GM21360 (cell line): ENCODE results near the gene SNX10.

Experiments
- ATAC-seq: cut with Tn5 transposase; IDR thresholded peaks from one replicate; pipeline ENCODE4 v1.9.1; 2021; ENCODE audit warnings: mild to moderate bottlenecking, moderate library complexity; ENCODE audit not compliant: unreplicated experiment

SNX10 gene

DNA sequence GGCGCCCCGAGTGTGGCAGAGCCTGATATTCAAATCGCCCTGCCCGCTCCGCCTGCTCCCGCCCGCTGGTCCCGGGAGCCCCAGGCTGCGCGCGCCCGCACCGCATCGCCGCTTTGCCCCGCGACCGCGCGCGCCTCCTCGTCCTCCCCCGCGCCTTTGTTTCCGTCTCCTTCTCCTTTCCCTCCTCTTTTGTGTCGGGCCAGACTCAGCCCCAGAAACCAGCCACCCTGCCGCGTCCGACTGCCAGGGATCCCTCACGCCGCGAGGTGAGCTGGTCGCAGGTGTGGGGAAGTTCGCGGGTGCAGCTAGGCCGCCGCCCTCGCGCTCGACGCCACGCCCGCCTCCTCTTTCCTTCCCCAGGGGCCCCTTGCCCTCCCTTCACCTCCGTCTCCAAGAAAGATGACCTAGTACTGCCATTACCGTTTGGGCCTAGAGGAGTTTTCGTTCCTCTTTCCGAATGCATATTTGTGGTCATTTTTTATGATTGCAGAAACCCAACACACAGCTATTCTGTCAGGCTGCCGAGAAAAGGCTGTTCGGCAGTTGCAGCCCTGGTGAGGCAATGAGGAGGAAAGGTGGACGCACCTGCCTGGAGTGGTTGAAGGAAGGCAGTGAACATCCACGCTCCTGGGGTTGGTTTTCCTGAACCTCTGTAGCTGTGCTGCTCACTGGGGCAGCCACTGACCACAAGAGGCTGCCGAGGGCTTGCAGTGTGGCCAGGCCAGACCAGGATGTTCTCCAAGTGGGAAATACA lies 107.3 kb downstream of the SNX10 start:
- ATAC-seq = peak; percentile 69

DNA sequence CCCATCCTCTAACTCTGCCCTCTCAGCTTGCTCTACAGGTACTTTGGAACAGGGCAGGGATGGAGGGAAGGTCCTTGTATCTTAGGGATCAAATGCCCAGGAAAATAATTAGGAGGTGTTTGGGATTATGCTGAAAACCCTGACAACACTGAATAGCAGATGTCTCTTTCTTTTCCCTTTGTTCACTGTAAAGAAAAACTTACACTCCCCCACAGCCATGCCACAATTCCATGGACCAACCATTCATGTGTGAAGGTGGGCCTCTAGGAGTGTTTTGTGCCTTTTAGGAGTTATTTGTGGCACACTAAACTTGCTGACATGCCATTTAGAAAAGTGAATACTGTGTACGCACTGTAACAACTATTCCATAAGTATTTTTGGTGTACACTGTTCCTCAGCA lies 108.1 kb downstream of the SNX10 start:
- no peak for ATAC-seq

- no peak for ATAC-seq
These were observed 112.0 kb downstream of the SNX10 start for GRCh38 chr7:26403640-26404039.

GRCh38 chr7:26404189-26404996 lies 112.7 kb downstream of the SNX10 start:
- ATAC-seq = no peak

DNA sequence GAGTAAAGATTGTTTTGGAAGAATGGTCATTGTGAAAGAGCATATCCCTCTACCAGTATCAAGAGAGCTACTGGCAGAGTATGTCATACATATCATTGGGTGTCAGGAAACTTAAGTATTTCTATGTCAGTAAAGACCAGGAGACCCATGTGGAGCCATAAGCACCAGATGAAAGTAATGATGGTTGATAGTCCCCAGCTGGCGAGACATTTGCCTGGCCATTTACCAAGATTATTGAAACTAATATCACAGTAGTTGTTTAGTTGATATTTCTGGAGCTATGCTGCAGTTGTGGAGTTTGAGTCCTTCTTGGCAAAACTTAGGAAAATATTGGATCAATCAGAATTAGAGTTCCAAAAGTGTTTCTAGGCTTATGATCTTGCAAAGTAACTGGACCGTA lies 114.8 kb downstream of the SNX10 start:
- no peak for ATAC-seq

- ATAC-seq = no peak
These were observed 118.2 kb downstream of the SNX10 start for GRCh38 chr7:26409661-26410547.

GRCh38 chr7:26413007-26413691 lies 121.5 kb downstream of the SNX10 start:
- ATAC-seq = no peak

GRCh38 chr7:26416004-26416403 lies 124.3 kb downstream of the SNX10 start:
- ATAC-seq = no peak

DNA sequence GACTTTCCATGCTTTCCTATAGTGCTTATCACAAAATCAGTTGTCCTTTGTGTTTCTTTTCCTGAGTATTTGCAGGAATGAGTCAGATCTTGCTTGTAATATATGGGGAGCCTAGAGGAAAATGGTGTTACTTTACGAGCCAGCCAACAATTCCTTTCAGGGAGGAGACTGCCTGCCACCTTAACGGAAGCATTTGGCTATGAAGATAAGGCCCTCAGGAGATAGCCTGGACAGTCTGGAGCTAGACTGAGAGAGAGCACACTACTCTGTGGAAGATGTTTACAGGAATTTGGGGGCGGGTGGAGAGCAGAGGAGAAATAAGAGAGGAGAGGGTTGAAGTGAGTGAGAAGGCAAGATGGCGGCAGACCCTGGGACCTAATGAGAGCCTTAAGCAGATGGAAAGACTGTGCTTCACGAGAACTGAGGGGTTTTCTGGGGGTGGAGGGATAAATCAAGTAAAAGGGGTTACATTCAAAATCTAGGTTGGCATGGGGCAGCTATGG lies 126.3 kb downstream of the SNX10 start:
- no peak for ATAC-seq

DNA sequence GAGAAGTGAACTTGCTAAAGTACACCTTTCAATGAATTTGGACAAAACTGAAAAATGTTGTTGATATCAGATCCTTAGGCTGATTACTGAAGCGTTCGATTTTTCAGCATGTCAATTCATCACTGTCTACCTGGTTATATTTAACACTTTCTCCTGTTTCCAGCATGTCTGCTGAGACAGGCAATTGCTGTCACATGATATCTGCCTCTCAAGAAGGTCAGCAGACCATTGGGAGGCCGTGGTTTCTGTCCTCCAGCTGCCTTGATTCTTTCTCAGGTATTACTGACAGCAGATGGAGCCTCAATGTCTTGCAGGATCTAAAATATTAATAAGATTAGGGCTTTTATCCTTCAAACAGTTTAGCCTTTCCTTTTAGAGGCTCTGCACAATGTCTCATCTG lies 127.5 kb downstream of the SNX10 start:
- ATAC-seq = no peak

DNA sequence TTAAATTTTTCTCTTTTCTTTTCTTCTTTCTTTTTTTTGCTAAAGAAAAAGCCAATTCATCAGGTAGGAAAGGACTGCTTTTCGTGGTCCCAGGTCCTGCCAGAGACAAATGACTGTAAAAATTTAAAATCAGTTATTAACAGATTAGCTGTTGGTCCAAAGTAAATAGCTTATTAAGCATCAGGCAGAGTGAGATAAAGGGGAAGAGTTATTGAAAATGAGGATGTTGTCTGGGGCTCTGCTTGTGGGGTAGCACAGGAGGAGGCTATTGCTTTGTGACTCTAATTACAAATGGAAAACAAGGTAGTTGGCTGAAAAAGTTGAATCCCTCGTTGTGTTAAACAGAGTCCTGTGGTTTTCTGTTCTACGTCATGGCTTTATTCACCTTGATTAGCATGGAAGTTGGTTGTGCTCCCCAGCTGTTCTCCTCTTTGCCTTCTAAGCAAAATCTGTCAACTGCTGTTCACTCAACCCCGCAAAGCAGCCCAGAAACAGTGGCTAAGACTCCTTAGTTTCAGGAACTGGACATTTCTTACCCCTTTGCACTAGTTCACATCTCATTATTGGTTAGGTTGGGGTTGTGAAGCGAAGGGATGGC lies 128.9 kb downstream of the SNX10 start:
- no peak for ATAC-seq

GRCh38 chr7:26422761-26423160 lies 131.1 kb downstream of the SNX10 start:
- ATAC-seq = no peak

- ATAC-seq = no peak
These were observed 131.8 kb downstream of the SNX10 start for GRCh38 chr7:26423436-26423835.
